Ishikawa (cell line): ENCODE measurements around the gene PF4V1.

Experiments used
- ZBTB7A ChIP-seq: IDR thresholded peaks from 2 replicates; pipeline ENCODE4 v1.6.1; 2012; ENCODE audit warnings: low read depth
- TF ChIP-seq, protein P1 (sequence below): IDR thresholded peaks from 2 replicates; pipeline ENCODE4 v1.6.1; 2012; ENCODE audit warnings: low read depth, mild to moderate bottlenecking

DNA sequence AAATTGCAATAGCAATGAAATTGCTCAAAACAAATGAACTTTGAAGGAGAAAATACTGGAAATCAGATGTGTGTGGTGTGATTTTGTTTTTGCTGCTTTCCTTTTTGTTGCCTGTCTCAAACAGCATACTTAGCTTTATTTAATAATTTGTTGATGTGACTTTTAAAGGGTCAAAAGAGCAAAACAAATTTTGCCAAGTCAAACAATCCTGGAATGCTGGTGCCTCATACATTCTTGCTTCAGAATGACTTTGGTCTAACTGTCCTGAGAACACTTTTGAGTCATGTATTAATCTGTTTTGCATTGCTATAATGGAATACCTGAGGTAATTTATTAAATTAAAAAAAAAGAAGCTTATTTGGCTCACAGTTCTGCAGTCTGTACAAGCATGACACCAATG, 3.4 kb downstream of the PF4V1 start:
- no peak for TF ChIP-seq ZBTB7A
- TF ChIP-seq, protein P1, sequence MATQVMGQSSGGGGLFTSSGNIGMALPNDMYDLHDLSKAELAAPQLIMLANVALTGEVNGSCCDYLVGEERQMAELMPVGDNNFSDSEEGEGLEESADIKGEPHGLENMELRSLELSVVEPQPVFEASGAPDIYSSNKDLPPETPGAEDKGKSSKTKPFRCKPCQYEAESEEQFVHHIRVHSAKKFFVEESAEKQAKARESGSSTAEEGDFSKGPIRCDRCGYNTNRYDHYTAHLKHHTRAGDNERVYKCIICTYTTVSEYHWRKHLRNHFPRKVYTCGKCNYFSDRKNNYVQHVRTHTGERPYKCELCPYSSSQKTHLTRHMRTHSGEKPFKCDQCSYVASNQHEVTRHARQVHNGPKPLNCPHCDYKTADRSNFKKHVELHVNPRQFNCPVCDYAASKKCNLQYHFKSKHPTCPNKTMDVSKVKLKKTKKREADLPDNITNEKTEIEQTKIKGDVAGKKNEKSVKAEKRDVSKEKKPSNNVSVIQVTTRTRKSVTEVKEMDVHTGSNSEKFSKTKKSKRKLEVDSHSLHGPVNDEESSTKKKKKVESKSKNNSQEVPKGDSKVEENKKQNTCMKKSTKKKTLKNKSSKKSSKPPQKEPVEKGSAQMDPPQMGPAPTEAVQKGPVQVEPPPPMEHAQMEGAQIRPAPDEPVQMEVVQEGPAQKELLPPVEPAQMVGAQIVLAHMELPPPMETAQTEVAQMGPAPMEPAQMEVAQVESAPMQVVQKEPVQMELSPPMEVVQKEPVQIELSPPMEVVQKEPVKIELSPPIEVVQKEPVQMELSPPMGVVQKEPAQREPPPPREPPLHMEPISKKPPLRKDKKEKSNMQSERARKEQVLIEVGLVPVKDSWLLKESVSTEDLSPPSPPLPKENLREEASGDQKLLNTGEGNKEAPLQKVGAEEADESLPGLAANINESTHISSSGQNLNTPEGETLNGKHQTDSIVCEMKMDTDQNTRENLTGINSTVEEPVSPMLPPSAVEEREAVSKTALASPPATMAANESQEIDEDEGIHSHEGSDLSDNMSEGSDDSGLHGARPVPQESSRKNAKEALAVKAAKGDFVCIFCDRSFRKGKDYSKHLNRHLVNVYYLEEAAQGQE = no peak
